NCI-H2029 treated with DMSO at 0.1 percent for 48 hours (cell line): ENCODE data around the gene ITPKA.

Source experiments
- DNase-seq: peaks from one replicate; lab custom pipeline; 2025; lab: John Stamatoyannopoulos, UW

The ITPKA gene

DNA sequence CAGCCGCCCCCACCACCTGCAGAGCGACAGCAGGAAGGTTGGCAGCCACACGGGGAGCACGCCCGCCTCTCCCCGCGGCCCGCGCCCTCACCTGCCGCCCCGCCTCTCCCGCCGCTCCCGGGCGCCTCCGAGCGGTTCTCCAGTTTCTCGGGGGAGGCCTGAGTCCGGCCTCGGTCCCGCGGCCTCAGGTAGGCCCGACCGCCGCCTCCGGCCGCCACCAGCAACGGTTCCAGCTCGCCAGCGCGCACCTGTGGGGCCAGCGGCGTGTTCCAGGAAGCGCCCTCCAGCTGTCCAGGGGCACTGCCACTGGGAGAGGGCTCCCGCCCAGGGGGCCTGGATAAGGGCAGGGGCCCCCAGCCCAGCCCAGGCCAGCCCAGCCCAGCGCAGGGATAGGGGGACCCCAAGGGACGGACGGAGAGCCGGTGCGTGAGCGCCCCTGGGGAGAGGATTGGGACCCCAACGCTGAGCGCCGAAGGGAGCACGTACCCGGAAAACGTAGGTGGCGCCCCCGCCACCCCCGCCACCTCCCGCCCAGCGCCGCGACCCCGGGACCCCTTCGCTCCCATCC is 17.7 kb downstream of the ITPKA start:
- no peak for DNase-seq

GRCh38 chr15:41511899-41512369 is 18.3 kb downstream of the ITPKA start:
- no peak for DNase-seq

DNA sequence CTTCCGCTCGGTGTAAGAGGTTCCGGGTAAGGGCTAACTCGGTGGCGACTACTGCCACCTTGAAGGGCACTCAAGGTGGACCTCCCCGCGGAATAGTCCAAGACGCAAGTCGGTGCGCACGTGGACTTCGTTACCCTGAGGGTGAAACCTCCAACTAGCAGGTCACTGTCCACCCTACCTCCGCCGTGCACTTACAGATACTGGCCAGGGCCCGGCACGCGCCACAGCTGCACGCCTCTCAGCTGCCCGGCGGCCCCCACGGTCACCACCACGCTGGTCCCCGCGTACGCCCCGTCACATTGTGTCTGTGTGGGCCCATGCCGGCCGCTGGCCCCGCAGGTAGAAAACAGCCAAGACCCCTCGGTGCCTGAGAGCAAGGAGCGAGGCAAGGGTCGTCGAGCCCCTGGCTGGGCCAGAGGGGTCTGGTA is 18.9 kb downstream of the ITPKA start:
- DNase-seq = no peak

- no peak for DNase-seq
These were observed 19.3 kb downstream of the ITPKA start for GRCh38 chr15:41512940-41513505.

DNA sequence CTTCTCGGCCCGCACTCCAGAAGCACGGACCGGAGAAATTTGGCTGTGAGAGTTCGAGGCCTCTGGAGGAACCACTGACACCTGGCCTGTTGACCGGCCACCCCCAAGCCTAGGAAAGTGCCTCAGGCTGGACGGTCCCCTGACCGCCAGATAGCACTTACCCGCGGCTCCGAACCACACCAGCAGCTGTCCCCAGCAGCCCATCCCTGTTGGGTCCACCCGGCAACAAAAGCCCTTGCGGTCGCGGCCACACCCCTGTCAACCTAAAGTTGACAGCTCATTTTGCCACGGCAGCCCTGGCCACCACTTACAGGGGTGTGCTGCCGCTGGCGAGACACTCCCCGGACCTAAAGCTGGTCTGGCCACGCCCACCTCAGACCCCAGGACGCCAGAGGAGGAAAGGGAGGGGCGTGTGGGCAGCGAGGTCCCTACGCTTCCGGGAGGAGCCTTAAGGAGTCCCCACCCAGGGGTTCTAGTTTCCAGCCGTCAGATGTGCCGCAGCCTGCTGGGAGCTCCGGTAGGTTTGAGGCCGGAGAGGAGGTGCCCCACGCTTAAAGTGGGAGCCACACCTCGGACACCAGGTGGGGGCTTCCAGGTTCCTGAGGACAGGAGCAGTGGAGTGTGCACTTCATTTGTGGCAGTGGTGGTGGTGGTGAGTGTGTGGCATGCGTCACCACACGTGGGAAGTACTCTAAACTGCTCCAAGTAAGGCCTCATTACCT is 20.0 kb downstream of the ITPKA start, which contains the start of gene LTK:
Gene LTK, minus strand, starts transcription at position 322 of the 722 bp plus-strand sequence. Its CDS starts 118 bp downstream, at position 204.
- no peak for DNase-seq

GRCh38 chr15:41517895-41518449 is 24.3 kb downstream of the ITPKA start:
- DNase-seq = no peak

DNA sequence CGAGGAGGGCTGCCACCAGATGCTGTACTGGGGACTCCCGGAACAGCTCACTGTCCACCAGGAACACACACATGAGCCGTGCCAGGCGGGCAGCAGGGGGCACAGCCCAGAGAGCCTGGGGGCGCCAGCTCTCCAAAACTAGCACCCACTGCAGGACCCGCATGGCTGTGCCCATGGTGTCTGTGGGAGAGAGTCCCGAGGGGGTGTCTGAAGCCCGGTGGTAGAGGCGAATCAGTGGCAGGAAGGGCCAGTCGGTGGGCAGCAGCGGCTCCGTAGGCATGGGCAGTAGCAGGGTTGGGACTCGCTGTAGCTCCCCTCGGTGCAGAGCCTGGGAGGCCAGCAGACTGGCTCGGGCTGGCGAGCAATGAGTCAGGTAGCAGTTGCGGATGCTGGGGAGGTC is 27.0 kb downstream of the ITPKA start:
- DNase-seq = no peak

GRCh38 chr15:41521614-41522013 is 27.9 kb downstream of the ITPKA start:
- DNase-seq = no peak

- no peak for DNase-seq
These were observed 29.4 kb downstream of the ITPKA start for GRCh38 chr15:41523097-41523496.

GRCh38 chr15:41530363-41530956 is 36.8 kb downstream of the ITPKA start:
- DNase-seq = no peak

- no peak for DNase-seq
These were observed 41.9 kb downstream of the ITPKA start for GRCh38 chr15:41535544-41535943.

- DNase-seq = no peak
These were observed 43.2 kb downstream of the ITPKA start for GRCh38 chr15:41536866-41537265.

GRCh38 chr15:41543521-41543870 is 49.8 kb downstream of the ITPKA start:
- DNase-seq = no peak

GRCh38 chr15:41544650-41545015 is 51.0 kb downstream of the ITPKA start:
- no peak for DNase-seq

DNA sequence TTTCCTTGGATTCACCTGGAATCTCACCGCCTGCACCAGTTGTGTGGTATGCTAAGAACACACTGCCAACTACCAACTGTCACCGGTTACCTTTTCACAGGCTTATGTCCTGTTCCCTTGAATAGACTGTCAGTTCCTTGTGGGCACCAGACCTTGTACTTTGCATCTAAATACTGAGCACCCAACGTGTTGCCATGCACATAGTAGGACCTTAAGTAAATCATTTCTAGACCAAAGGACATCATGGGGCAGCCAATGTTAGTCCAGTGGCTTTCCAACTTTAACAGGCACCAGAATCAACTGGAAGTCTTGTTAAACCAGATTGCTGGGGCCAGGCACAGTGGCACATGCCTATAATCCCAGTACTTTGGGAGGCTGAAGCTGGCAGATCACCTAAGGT is 51.5 kb downstream of the ITPKA start:
- no peak for DNase-seq

- no peak for DNase-seq
These were observed 53.4 kb downstream of the ITPKA start for GRCh38 chr15:41546851-41547786.

- DNase-seq = no peak
These were observed 56.5 kb downstream of the ITPKA start for GRCh38 chr15:41550066-41550775.
